A673 (cell line): Measurements from ENCODE around the gene SMYD3. TPM values are rescaled to one million over a fixed set of nuclear protein-coding genes. Genes with fewer than 3 reads are reported as not detected.

Source experiments
- BruUV-seq: library from RNA; stranded (reverse); fragments of 400-500 nt; replicated peaks from 2 replicates; lab custom pipeline; 2021; lab: Mats Ljungman, UMichigan
- CTCF ChIA-PET: fragments of 300-600 bp; sonication (Branson Sonifier 250); formaldehyde crosslinking; loops from one replicate; lab custom pipeline; 2022; ENCODE audit warnings: antibody characterized with exemption; lab: Charles Lee
- POLR2A ChIA-PET: fragments of 300-600 bp; sonication (Branson Sonifier 250); formaldehyde crosslinking; loops from one replicate; lab custom pipeline; 2022; ENCODE audit warnings: antibody characterized with exemption; ENCODE audit not compliant: low non-redundant PET; lab: Charles Lee
- DNase-seq: peaks from one replicate; pipeline ENCODE4 v3.0.0-alpha.2; 2015; ENCODE audit warnings: low spot score
- H3K27ac ChIP-seq: fragments of 200-600 bp; sonication (generic); 2 replicates; pipeline ENCODE4 v1.5.1; 2016; ENCODE audit warnings: mixed run types, low read depth, mild to moderate bottlenecking, mixed read lengths, antibody characterized with exemption, low read length; ENCODE audit not compliant: poor library complexity, severe bottlenecking
- H3K27me3 ChIP-seq: fragments of 200-600 bp; sonication (generic); replicated peaks from 2 replicates; pipeline ENCODE4 v1.6.1; 2017; ENCODE audit warnings: mixed run types, low read depth, mild to moderate bottlenecking, mixed read lengths, antibody characterized with exemption, low read length; ENCODE audit not compliant: insufficient read depth, poor library complexity
- H3K36me3 ChIP-seq: fragments of 200-600 bp; sonication (generic); 2 replicates; pipeline ENCODE4 v1.6.1; 2016; ENCODE audit warnings: mixed run types, mild to moderate bottlenecking, mixed read lengths, antibody characterized with exemption, low read length; ENCODE audit not compliant: insufficient read depth, poor library complexity, severe bottlenecking
- H3K4me1 ChIP-seq: fragments of 200-600 bp; sonication (generic); 2 replicates; pipeline ENCODE4 v1.6.1; 2017; ENCODE audit warnings: mixed run types, mild to moderate bottlenecking, mixed read lengths, antibody characterized with exemption, low read length; ENCODE audit not compliant: insufficient read depth, poor library complexity, severe bottlenecking
- H3K4me3 ChIP-seq: fragments of 200-600 bp; sonication (generic); 2 replicates; pipeline ENCODE4 v1.5.1; 2016; ENCODE audit warnings: low read depth, mixed run types, mild to moderate bottlenecking, mixed read lengths, low read length; ENCODE audit not compliant: poor library complexity, severe bottlenecking
- H3K9me3 ChIP-seq: fragments of 200-600 bp; sonication (generic); 2 replicates; pipeline ENCODE4 v1.6.1; 2016; ENCODE audit warnings: mixed run types, low read depth, mild to moderate bottlenecking, mixed read lengths, antibody characterized with exemption, low read length; ENCODE audit not compliant: poor library complexity, severe bottlenecking
- CTCF ChIP-seq: fragments of 300-800, 200-600 bp; sonication (generic); conservative IDR thresholded peaks from 2 replicates; pipeline ENCODE4 v1.5.1; 2017; ENCODE audit warnings: low read depth, mild to moderate bottlenecking, antibody characterized with exemption, low read length, moderate library complexity, mixed read lengths
- EZH2 ChIP-seq: fragments of 200-600 bp; sonication (generic); IDR thresholded peaks from 2 replicates; pipeline ENCODE4 v1.6.1; 2017; ENCODE audit warnings: borderline replicate concordance, low read depth, mild to moderate bottlenecking, mixed read lengths, antibody characterized with exemption, low read length; ENCODE audit not compliant: poor library complexity, severe bottlenecking
- intact Hi-C: fragments of 100-400 bp; cut with micrococcal nuclease; formaldehyde crosslinking; loops from one replicate; pipeline ENCODE4 v1.10.0; 2022; ENCODE audit not compliant: unreplicated experiment
- total RNA-seq: library from RNA; stranded (reverse); gene quantifications from 2 replicates; pipeline ENCODE4 v1.2.3, GENCODE V29; 2021

The SMYD3 gene
- total RNA-seq, 1 experiment from 2014 or later = 29.0 TPM

DNA sequence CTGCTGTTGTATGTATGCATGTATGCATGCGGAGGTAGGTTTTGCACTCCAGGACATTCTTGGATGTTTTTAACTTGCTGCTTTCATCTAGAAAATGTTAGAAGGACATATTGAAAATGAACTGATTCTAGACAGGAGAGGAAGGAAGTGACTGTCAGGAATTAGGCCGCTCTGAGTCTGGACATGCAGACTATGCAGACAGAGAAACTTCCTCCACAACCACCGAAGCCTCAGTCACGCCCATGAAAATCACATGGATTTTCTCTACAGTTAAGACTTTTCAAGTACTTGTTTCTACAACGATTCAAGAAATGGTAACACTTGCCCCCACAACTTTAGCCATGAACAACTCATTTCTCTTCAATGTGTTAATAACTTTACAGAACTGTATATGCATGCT lies 211.1 kb downstream of the SMYD3 start:
- Histone ChIP-seq H3K27me3 (no peaks in the 10 kb centered on the region), H3K36me3 (no peaks in the 10 kb centered on the region), H3K4me3 (no peak overlapping the region), H3K9me3 (no peaks in the 10 kb centered on the region), H3K4me1 (peaks cover 12% of the 10 kb centered on the region), H3K27ac (no peak overlapping the region)
- no TSS peak for BruUV-seq
- ChIA-PET CTCF (no interaction called here), POLR2A (no interaction called here)
- no peak for TF ChIP-seq EZH2
- no peak for TF ChIP-seq CTCF
- DNase-seq = no peak
- intact Hi-C loops = no loop called here

DNA sequence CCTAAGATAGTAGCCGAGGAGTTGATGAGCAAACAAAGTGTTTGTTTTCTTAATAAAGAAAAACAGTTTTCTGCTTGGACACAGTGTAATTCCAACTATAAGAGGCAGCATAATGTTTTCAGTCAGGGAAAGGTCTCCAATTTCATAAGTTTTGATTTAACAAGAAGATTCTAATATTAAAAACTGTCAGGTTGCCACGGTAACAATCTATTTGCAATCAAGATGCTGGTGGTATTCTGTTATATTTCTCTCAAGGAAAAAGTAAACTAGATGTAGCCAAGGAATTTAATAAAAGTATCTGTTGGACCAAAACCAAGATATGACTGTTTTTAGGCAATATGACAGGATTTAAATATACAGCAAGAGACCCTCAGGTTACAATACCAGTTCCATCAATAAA lies 211.7 kb downstream of the SMYD3 start:
- no peaks in the 10 kb centered on the region for H3K27me3 ChIP-seq
- H3K4me3 ChIP-seq = no peak overlapping the region
- peaks cover 11% of the 10 kb centered on the region for H3K4me1 ChIP-seq
- TF ChIP-seq EZH2 = no peak
- no peak for TF ChIP-seq CTCF
- DNase-seq = no peak
- ChIA-PET CTCF (no interaction called here), POLR2A (no interaction called here)
- no peak overlapping the region for H3K27ac ChIP-seq
- intact Hi-C loops = no loop called here
- no peaks in the 10 kb centered on the region for H3K36me3 ChIP-seq
- no TSS peak for BruUV-seq
- H3K9me3 ChIP-seq = no peaks in the 10 kb centered on the region

GRCh38 chr1:246294263-246294662 lies 212.8 kb downstream of the SMYD3 start:
- no peaks in the 10 kb centered on the region for H3K27me3 ChIP-seq
- H3K27ac ChIP-seq = no peak overlapping the region
- no peaks in the 10 kb centered on the region for H3K9me3 ChIP-seq
- TF ChIP-seq CTCF (no peak), EZH2 (no peak)
- no TSS peak for BruUV-seq
- H3K4me3 ChIP-seq = no peak overlapping the region
- intact Hi-C loops = no loop called here
- CTCF ChIA-PET = no interaction called here
- peaks cover 10% of the 10 kb centered on the region for H3K4me1 ChIP-seq
- DNase-seq = no peak
- H3K36me3 ChIP-seq = no peaks in the 10 kb centered on the region
- POLR2A ChIA-PET = no interaction called here
